CD4-positive, alpha-beta memory T cell (primary cell): ENCODE results near the gene SERGEF. TPM values are rescaled to one million over a fixed set of nuclear protein-coding genes. Genes with fewer than 3 reads are reported as not detected.
"Not testable (repeated sequence)": the region's sequence is repeated elsewhere in the genome, so short reads cannot be mapped to it uniquely, and the experiment has no call there.

Experiments used
- CTCF ChIA-PET: fragments of 350-600 bp; sonication (Branson Sonifier 250); formaldehyde crosslinking; loops from one replicate; lab custom pipeline; 2021; ENCODE audit warnings: inconsistent platforms; ENCODE audit not compliant: partially characterized antibody; lab: Charles Lee
- POLR2A ChIA-PET: fragments of 350-600 bp; sonication (Branson Sonifier 250); formaldehyde crosslinking; loops from one replicate; lab custom pipeline; 2021; ENCODE audit not compliant: partially characterized antibody; lab: Charles Lee
- DNase-seq, 5 donors: peaks; one replicate each; pipeline versions ENCODE4 v3.0.0 to v3.0.0-alpha.2; 2020 to 2022; ENCODE audit warnings: mixed read lengths in 1 of 5
- H3K27ac ChIP-seq: one replicate; pipeline ENCODE4 v1.7.0; 2013; ENCODE audit warnings: low read depth, low read length
- H3K27me3 ChIP-seq: 2 replicates; pipeline ENCODE4 v1.7.0; 2013; ENCODE audit warnings: mild to moderate bottlenecking, low read length, moderate library complexity; ENCODE audit not compliant: insufficient read depth
- H3K36me3 ChIP-seq: 2 replicates; pipeline ENCODE4 v1.7.0; 2013; ENCODE audit warnings: mild to moderate bottlenecking, low read length, moderate library complexity; ENCODE audit not compliant: insufficient read depth
- H3K4me1 ChIP-seq: 2 replicates; pipeline ENCODE4 v1.7.0; 2013; ENCODE audit warnings: mild to moderate bottlenecking, low read length, moderate library complexity; ENCODE audit not compliant: insufficient read depth
- H3K4me3 ChIP-seq, 2 donors: one replicate each; pipeline ENCODE4 v1.7.0; 2013; ENCODE audit warnings: low read length in 2 of 2, mild to moderate bottlenecking in 1 of 2
- H3K9me3 ChIP-seq, 2 donors: one replicate each; pipeline ENCODE4 v1.7.0; 2013; ENCODE audit warnings: low read length in 2 of 2, control low read depth in 1 of 2; ENCODE audit not compliant: control insufficient read depth in 1 of 2
- H3K27ac Mint-ChIP-seq, 7 donors: one replicate each; pipeline ENCODE4 v1.8.0; 2020 to 2021; ENCODE audit warnings: mixed read lengths in 7 of 7, mild to moderate bottlenecking in 6 of 7, inconsistent platforms in 3 of 7, moderate library complexity in 3 of 7
- H3K27me3 Mint-ChIP-seq, 2 donors: one replicate each; pipeline ENCODE4 v1.8.0; 2020 to 2021; ENCODE audit warnings: mixed read lengths in 2 of 2
- H3K36me3 Mint-ChIP-seq, 2 donors: one replicate each; pipeline ENCODE4 v1.8.0; 2020 to 2021; ENCODE audit warnings: mixed read lengths in 2 of 2, inconsistent platforms in 1 of 2, mild to moderate bottlenecking in 1 of 2
- H3K4me1 Mint-ChIP-seq, 4 donors: one replicate each; pipeline ENCODE4 v1.8.0; 2020 to 2021; ENCODE audit warnings: mixed read lengths in 4 of 4, mild to moderate bottlenecking in 1 of 4
- H3K4me3 Mint-ChIP-seq, 8 donors: one replicate each; pipeline ENCODE4 v1.8.0; 2020 to 2021; ENCODE audit warnings: mixed read lengths in 8 of 8, mild to moderate bottlenecking in 7 of 8, moderate library complexity in 6 of 8, inconsistent platforms in 3 of 8
- H3K9me3 Mint-ChIP-seq, 8 donors: one replicate each; pipeline ENCODE4 v1.8.0; 2020 to 2021; ENCODE audit warnings: mixed read lengths in 8 of 8, mild to moderate bottlenecking in 5 of 8, inconsistent platforms in 3 of 8, moderate library complexity in 1 of 8
- intact Hi-C: fragments of 100-400 bp; cut with micrococcal nuclease; formaldehyde crosslinking; loops from one replicate; pipeline ENCODE4 v1.15.1; 2023
- polyA plus RNA-seq, 2 donors: library from polyadenylated mRNA; unstranded; fragments of 300-500 nt; fragmentation: Illumina TruSeq; gene quantifications; one replicate each; pipeline ENCODE4 v1.2.3, GENCODE V29; 2021
- total RNA-seq, 2 experiments: library from RNA; stranded (reverse); gene quantifications; one replicate each; pipeline ENCODE4 v1.2.3, GENCODE V29; 2021

Gene SERGEF
- total and polyA plus RNA-seq, 4 experiments from 2014 or later = 46.2 to 82.7 (median 63.7) TPM

GRCh38 chr11:17898071-17898470, 114.8 kb downstream of the SERGEF start:
- Histone ChIP-seq H3K4me3 (no peak overlapping the region), H3K27ac (no peak overlapping the region), H3K4me1 (no peaks in the 10 kb centered on the region), H3K27me3 (no peaks in the 10 kb centered on the region), H3K36me3 (no peaks in the 10 kb centered on the region), H3K9me3 (no peaks in the 10 kb centered on the region)
- DNase-seq = no peak
- no peaks in the 10 kb centered on the region for H3K27me3 Mint-ChIP-seq
- peaks cover 29 to 39% of the 10 kb centered on the region in 2 donors for H3K36me3 Mint-ChIP-seq
- CTCF ChIA-PET = no interaction called here
- intact Hi-C loops = no loop called here
- H3K9me3 Mint-ChIP-seq = no peaks in the 10 kb centered on the region
- peaks cover 0 to 6% (median under 1%) of the 10 kb centered on the region in 4 donors for H3K4me1 Mint-ChIP-seq
- H3K27ac Mint-ChIP-seq = no peak overlapping the region
- POLR2A ChIA-PET = no interaction called here
- H3K4me3 Mint-ChIP-seq = no peak overlapping the region

- Mint-ChIP-seq H3K27me3 (no peaks in the 10 kb centered on the region), H3K27ac (no peak overlapping the region), H3K9me3 (no peaks in the 10 kb centered on the region), H3K4me1 (peaks cover 0 to 6% (median under 1%) of the 10 kb centered on the region in 4 donors), H3K4me3 (no peak overlapping the region), H3K36me3 (peaks cover 33 to 43% of the 10 kb centered on the region in 2 donors)
- intact Hi-C loops = no loop called here
- Histone ChIP-seq H3K27ac (no peak overlapping the region), H3K4me3 (no peak overlapping the region), H3K9me3 (no peaks in the 10 kb centered on the region), H3K27me3 (no peaks in the 10 kb centered on the region), H3K36me3 (no peaks in the 10 kb centered on the region), H3K4me1 (no peaks in the 10 kb centered on the region)
- DNase-seq = no peak
- CTCF ChIA-PET = no interaction called here
- POLR2A ChIA-PET = no interaction called here
Measured at GRCh38 chr11:17897495-17897894, 115.4 kb downstream of the SERGEF start.

GRCh38 chr11:17896496-17897151, 116.2 kb downstream of the SERGEF start:
- H3K27me3 Mint-ChIP-seq, H3K4me1 ChIP-seq, CTCF ChIA-PET, H3K9me3 ChIP-seq, intact Hi-C loops, DNase-seq, H3K27ac Mint-ChIP-seq, H3K4me1 Mint-ChIP-seq, H3K4me3 Mint-ChIP-seq, H3K4me3 ChIP-seq, H3K9me3 Mint-ChIP-seq, H3K27me3 ChIP-seq, H3K36me3 ChIP-seq, H3K27ac ChIP-seq: not testable (repeated sequence)
- peaks cover 31 to 41% of the 10 kb centered on the region in 2 donors for H3K36me3 Mint-ChIP-seq
- POLR2A ChIA-PET = interaction anchor here (0.8 kb wide), 1 partner anchor 1146 kb away, joined by 3 read pairs; no protein-coding TSS in a partner anchor

- no peaks in the 10 kb centered on the region for H3K27me3 Mint-ChIP-seq
- Histone ChIP-seq H3K4me3 (no peak overlapping the region), H3K9me3 (no peaks in the 10 kb centered on the region), H3K27me3 (no peaks in the 10 kb centered on the region), H3K4me1 (no peaks in the 10 kb centered on the region), H3K36me3 (no peaks in the 10 kb centered on the region), H3K27ac (no peak overlapping the region)
- no peak for DNase-seq
- peaks cover 26 to 43% of the 10 kb centered on the region in 2 donors for H3K36me3 Mint-ChIP-seq
- H3K9me3 Mint-ChIP-seq = no peaks in the 10 kb centered on the region
- ChIA-PET POLR2A (no interaction called here), CTCF (no interaction called here)
- H3K4me1 Mint-ChIP-seq = peaks cover 0 to 1% (median under 1%) of the 10 kb centered on the region in 4 donors
- intact Hi-C loops = no loop called here
- peak overlapping the region in 1 of 7 donors; percentile 37 for H3K27ac Mint-ChIP-seq
- no peak overlapping the region for H3K4me3 Mint-ChIP-seq
Measured at GRCh38 chr11:17894929-17895658, 117.8 kb downstream of the SERGEF start.

GRCh38 chr11:17892409-17892808, 120.4 kb downstream of the SERGEF start:
- Mint-ChIP-seq H3K27ac (no peak overlapping the region), H3K27me3 (no peaks in the 10 kb centered on the region), H3K9me3 (no peaks in the 10 kb centered on the region), H3K36me3 (peaks cover 30 to 46% of the 10 kb centered on the region in 2 donors), H3K4me3 (no peak overlapping the region), H3K4me1 (peaks cover 0 to 1% (median 0%) of the 10 kb centered on the region in 4 donors)
- no peak overlapping the region for H3K27ac ChIP-seq
- intact Hi-C loops = no loop called here
- H3K9me3 ChIP-seq = no peaks in the 10 kb centered on the region
- H3K4me1 ChIP-seq = no peaks in the 10 kb centered on the region
- no peaks in the 10 kb centered on the region for H3K36me3 ChIP-seq
- ChIA-PET CTCF (no interaction called here), POLR2A (no interaction called here)
- H3K4me3 ChIP-seq = no peak overlapping the region
- no peaks in the 10 kb centered on the region for H3K27me3 ChIP-seq
- DNase-seq = no peak

- Mint-ChIP-seq H3K4me3 (no peak overlapping the region), H3K36me3 (peaks cover 30 to 45% of the 10 kb centered on the region in 2 donors), H3K9me3 (no peaks in the 10 kb centered on the region), H3K4me1 (no peaks in the 10 kb centered on the region), H3K27me3 (no peaks in the 10 kb centered on the region), H3K27ac (no peak overlapping the region)
- POLR2A ChIA-PET = no interaction called here
- Histone ChIP-seq H3K4me1 (no peaks in the 10 kb centered on the region), H3K4me3 (no peak overlapping the region), H3K36me3 (no peaks in the 10 kb centered on the region), H3K27ac (no peak overlapping the region), H3K27me3 (no peaks in the 10 kb centered on the region), H3K9me3 (no peaks in the 10 kb centered on the region)
- CTCF ChIA-PET = interaction anchor here (0.6 kb wide), 1 partner anchor 1371 kb away, joined by 3 read pairs; no protein-coding TSS in a partner anchor
- no peak for DNase-seq
- intact Hi-C loops = no loop called here
Measured at GRCh38 chr11:17890325-17890724, 122.5 kb downstream of the SERGEF start.

GRCh38 chr11:17887779-17888178, 125.1 kb downstream of the SERGEF start:
- no peaks in the 10 kb centered on the region for H3K27me3 ChIP-seq
- POLR2A ChIA-PET = no interaction called here
- no peak overlapping the region for H3K27ac Mint-ChIP-seq
- H3K9me3 Mint-ChIP-seq = no peaks in the 10 kb centered on the region
- H3K27me3 Mint-ChIP-seq = no peaks in the 10 kb centered on the region
- H3K4me3 Mint-ChIP-seq = no peak overlapping the region
- H3K36me3 ChIP-seq = no peaks in the 10 kb centered on the region
- intact Hi-C loops = no loop called here
- no peak overlapping the region for H3K4me3 ChIP-seq
- peaks cover 20 to 35% of the 10 kb centered on the region in 2 donors for H3K36me3 Mint-ChIP-seq
- peaks cover 0 to 2% (median 0%) of the 10 kb centered on the region in 4 donors for H3K4me1 Mint-ChIP-seq
- no peak for DNase-seq
- no peaks in the 10 kb centered on the region for H3K9me3 ChIP-seq
- CTCF ChIA-PET = interaction anchor here (1.1 kb wide), 1 partner anchor 23 kb away, joined by 3 read pairs; no protein-coding TSS in a partner anchor
- no peaks in the 10 kb centered on the region for H3K4me1 ChIP-seq
- H3K27ac ChIP-seq = no peak overlapping the region
